Measurements from ENCODE around the gene RAB8A. TPM values are rescaled to one million over a fixed set of nuclear protein-coding genes. Genes with fewer than 3 reads are reported as not detected.

The RAB8A gene
- 61.3 TPM for polyA plus RNA-seq (2013, experiment 1 of 2)
- 61.3 TPM for polyA plus RNA-seq (2013, experiment 2 of 2)

DNA sequence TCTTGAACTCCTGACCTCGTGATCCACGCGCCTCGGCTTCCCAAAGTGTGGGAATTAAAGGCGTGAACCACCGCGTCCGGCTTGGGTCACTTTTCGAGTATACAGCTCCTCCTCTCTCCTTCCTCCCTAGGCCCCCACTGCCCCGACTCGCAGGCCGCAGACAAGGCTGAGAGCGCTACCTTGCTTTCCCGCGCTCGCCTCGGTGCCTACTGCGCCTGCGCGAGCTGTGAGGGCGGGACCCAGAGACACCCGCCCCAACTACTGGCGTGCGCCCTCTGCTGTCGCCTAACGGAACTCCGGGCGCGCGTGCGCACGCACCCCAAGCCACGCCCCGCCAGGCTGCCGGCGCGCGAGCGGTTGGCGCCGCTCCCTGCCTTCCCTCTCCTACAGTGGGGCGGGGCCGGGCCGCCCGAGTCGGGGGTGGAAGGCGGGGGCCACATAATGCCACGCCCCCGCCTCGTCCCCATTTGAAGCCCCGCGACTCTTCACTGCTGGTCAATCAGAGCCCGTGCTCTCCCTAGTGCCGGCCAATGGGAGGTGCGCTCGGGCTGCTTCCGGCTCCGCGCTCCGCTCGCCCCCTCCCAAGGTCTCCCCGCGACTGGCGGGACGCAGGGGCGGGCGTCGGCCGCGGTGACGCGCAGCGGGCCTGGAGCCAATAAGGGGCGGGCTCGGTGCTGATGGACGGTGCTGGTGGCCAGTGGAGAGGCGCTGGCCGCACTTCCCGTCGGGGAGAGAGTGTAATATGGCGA lies at the start of gene RAB8A:
Gene RAB8A, plus strand, starts transcription at position 730 of the 749 bp plus-strand sequence. Its CDS starts 13 bp downstream, at position 743.
- Histone ChIP-seq H3K4me3 (ENCODE audit: low read length) (peak within 1 kb of the TSS; percentile 86), H4K8ac (ENCODE audit: low read depth, low read length) (no peak within 1 kb of the TSS), H3K27ac (ENCODE audit: low read depth, low read length) (peak within 1 kb of the TSS; percentile 17), H2BK5ac (ENCODE audit: low read length) (no peak within 1 kb of the TSS), H3K27me3 (ENCODE audit: insufficient read depth, low read length, poor library complexity) (no peaks in the 10 kb centered on the region), H3K9ac (ENCODE audit: low read length) (peak within 1 kb of the TSS; percentile 86), H3K79me2 (ENCODE audit: control insufficient read depth, insufficient read depth, low read length) (peaks cover 28% of the 10 kb centered on the region), H3K79me1 (ENCODE audit: low read length) (peaks cover 20% of the 10 kb centered on the region), H2AK5ac (ENCODE audit: low read length) (no peak within 1 kb of the TSS), H2BK15ac (replicated peaks; ENCODE audit: low read depth) (no peak within 1 kb of the TSS), H3K4me2 (ENCODE audit: low read length) (peak within 1 kb of the TSS; percentile 55), H3K4ac (ENCODE audit: low read depth, low read length) (peak within 1 kb of the TSS; percentile 84), H2BK120ac (ENCODE audit: low read depth, low read length) (no peak within 1 kb of the TSS), H3K18ac (ENCODE audit: low read length) (peak within 1 kb of the TSS; percentile 16), H3K23ac (ENCODE audit: low read length) (no peak within 1 kb of the TSS), H4K5ac (ENCODE audit: low read length) (no peak within 1 kb of the TSS), H3K56ac (ENCODE audit: low read length) (peak within 1 kb of the TSS; percentile 94), H3K4me1 (ENCODE audit: control insufficient read depth, low read depth, low read length) (peaks cover 4% of the 10 kb centered on the region), H3K36me3 (ENCODE audit: control insufficient read depth, insufficient read depth, low read length) (no peaks in the 10 kb centered on the region)
- peak; percentile 100 for DNase-seq
- WGBS (ENCODE audit: extremely low coverage, insufficient coverage, low lambda C conversion rate) = no CpG with 5 or more reads among the region's 81 CpGs

DNA sequence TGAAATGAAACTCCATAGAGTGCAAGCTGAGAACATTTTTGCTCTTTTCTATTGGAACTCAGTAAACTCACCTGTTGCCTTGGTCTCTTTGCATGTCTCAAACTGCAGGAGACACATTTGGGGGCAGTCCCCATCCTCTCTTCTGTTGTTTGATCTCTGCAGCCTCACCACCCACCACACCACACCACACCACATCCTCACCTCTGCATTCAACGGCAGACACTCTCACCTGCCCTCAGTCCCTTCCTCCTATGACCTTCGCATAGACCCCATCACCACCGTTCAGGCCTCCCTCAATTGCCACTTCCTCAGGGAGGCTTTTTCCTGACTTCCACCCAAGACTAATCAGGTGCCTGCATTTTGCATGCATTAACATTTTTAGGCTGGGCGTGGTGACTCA lies 49.7 kb upstream of the RAB8A start:
- WGBS (ENCODE audit: extremely low coverage, insufficient coverage, low lambda C conversion rate) = no CpG with 5 or more reads among the region's 4 CpGs
- H3K56ac ChIP-seq (ENCODE audit: low read length) = no peak overlapping the region
- H3K79me2 ChIP-seq (ENCODE audit: control insufficient read depth, insufficient read depth, low read length) = no peaks in the 10 kb centered on the region
- no peak overlapping the region for H3K4ac ChIP-seq (ENCODE audit: low read depth, low read length)
- DNase-seq = no peak
- H3K18ac ChIP-seq (ENCODE audit: low read length) = no peak overlapping the region
- H3K4me1 ChIP-seq (ENCODE audit: control insufficient read depth, low read depth, low read length) = no peaks in the 10 kb centered on the region
- H3K4me2 ChIP-seq (ENCODE audit: low read length) = no peak overlapping the region
- no peak overlapping the region for H3K27ac ChIP-seq (ENCODE audit: low read depth, low read length)
- no peaks in the 10 kb centered on the region for H3K36me3 ChIP-seq (ENCODE audit: control insufficient read depth, insufficient read depth, low read length)
- no peak overlapping the region for H3K23ac ChIP-seq (ENCODE audit: low read length)
- H2AK5ac ChIP-seq (ENCODE audit: low read length) = no peak overlapping the region
- H2BK15ac ChIP-seq (replicated peaks; ENCODE audit: low read depth) = no peak overlapping the region
- no peak overlapping the region for H2BK120ac ChIP-seq (ENCODE audit: low read depth, low read length)
- H4K8ac ChIP-seq (ENCODE audit: low read depth, low read length) = no peak overlapping the region
- H3K4me3 ChIP-seq (ENCODE audit: low read length) = no peak overlapping the region
- H2BK5ac ChIP-seq (ENCODE audit: low read length) = no peak overlapping the region
- no peaks in the 10 kb centered on the region for H3K27me3 ChIP-seq (ENCODE audit: insufficient read depth, low read length, poor library complexity)
- H3K79me1 ChIP-seq (ENCODE audit: low read length) = no peaks in the 10 kb centered on the region
- H3K9ac ChIP-seq (ENCODE audit: low read length) = no peak overlapping the region
- H4K5ac ChIP-seq (ENCODE audit: low read length) = no peak overlapping the region

DNA sequence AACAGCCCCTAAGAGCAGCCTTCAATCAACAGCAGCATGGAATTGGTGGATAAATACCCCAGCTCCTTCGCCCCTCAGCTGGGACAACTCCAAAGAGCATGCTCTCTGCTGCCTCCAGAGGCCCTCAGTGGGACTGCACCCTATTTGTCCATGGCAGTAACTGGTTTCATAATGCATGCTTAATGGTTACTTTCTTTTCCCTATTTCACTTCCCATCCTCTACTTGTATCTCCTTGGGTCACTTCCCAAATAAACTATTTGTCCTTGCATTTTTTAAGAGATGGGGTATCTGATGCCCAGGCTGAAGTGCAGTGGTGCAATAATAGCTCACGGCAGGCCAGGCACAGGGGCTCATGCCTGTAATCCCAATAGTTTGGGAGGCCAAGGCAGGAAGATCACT lies 48.9 kb upstream of the RAB8A start:
- Histone ChIP-seq H2BK15ac (replicated peaks; ENCODE audit: low read depth) (no peak overlapping the region), H3K36me3 (ENCODE audit: control insufficient read depth, insufficient read depth, low read length) (no peaks in the 10 kb centered on the region), H3K18ac (ENCODE audit: low read length) (no peak overlapping the region), H4K5ac (ENCODE audit: low read length) (no peak overlapping the region), H3K79me2 (ENCODE audit: control insufficient read depth, insufficient read depth, low read length) (no peaks in the 10 kb centered on the region), H3K4ac (ENCODE audit: low read depth, low read length) (no peak overlapping the region), H3K23ac (ENCODE audit: low read length) (no peak overlapping the region), H3K4me2 (ENCODE audit: low read length) (no peak overlapping the region), H3K4me3 (ENCODE audit: low read length) (no peak overlapping the region), H3K27ac (ENCODE audit: low read depth, low read length) (no peak overlapping the region), H2AK5ac (ENCODE audit: low read length) (no peak overlapping the region), H3K27me3 (ENCODE audit: insufficient read depth, low read length, poor library complexity) (no peaks in the 10 kb centered on the region), H2BK5ac (ENCODE audit: low read length) (no peak overlapping the region), H3K4me1 (ENCODE audit: control insufficient read depth, low read depth, low read length) (no peaks in the 10 kb centered on the region), H3K9ac (ENCODE audit: low read length) (no peak overlapping the region), H3K79me1 (ENCODE audit: low read length) (no peaks in the 10 kb centered on the region), H2BK120ac (ENCODE audit: low read depth, low read length) (no peak overlapping the region), H3K56ac (ENCODE audit: low read length) (no peak overlapping the region), H4K8ac (ENCODE audit: low read depth, low read length) (no peak overlapping the region)
- WGBS (ENCODE audit: extremely low coverage, insufficient coverage, low lambda C conversion rate) = no CpG with 5 or more reads among the region's 2 CpGs
- DNase-seq = peak; percentile 66

DNA sequence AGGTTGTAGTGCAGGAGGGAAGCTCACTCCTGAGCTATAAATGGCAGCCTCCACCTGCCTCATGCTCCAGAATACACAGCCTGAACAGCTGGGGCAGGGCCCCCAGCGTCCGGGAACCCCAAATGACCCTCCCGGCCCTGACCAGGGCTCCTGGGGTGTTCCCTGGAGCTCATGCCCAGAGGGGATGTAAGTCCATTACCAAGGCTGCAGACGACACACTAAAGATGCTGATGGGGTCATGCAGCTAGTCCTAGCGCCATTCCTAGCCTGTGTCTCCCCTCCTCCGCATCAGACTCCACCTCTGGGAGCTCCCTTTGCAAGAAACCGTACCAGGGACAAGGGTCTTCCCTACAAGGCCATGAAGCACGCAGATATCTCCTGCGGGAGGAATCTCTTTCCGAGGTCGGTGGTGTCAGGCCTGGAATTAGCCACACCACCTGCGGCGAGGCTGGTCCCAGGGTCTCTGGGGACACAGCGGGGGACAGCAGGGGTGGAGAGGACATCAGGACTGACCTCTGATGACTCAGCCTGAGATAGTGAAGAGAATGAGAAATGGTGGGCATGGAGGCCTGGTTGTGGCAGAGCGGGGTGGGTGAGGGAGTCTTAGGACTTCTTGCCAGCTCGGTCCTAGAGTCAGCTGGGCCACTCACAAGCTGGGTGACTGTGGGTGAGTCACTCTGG lies 47.3 kb upstream of the RAB8A start:
- H3K27me3 ChIP-seq (ENCODE audit: insufficient read depth, low read length, poor library complexity) = no peaks in the 10 kb centered on the region
- no peaks in the 10 kb centered on the region for H3K4me1 ChIP-seq (ENCODE audit: control insufficient read depth, low read depth, low read length)
- H3K56ac ChIP-seq (ENCODE audit: low read length) = no peak overlapping the region
- no peak overlapping the region for H3K4me2 ChIP-seq (ENCODE audit: low read length)
- no peak overlapping the region for H3K18ac ChIP-seq (ENCODE audit: low read length)
- H2AK5ac ChIP-seq (ENCODE audit: low read length) = no peak overlapping the region
- no peak for DNase-seq
- H3K23ac ChIP-seq (ENCODE audit: low read length) = no peak overlapping the region
- no peak overlapping the region for H3K4ac ChIP-seq (ENCODE audit: low read depth, low read length)
- no peak overlapping the region for H3K27ac ChIP-seq (ENCODE audit: low read depth, low read length)
- no peaks in the 10 kb centered on the region for H3K36me3 ChIP-seq (ENCODE audit: control insufficient read depth, insufficient read depth, low read length)
- H3K4me3 ChIP-seq (ENCODE audit: low read length) = no peak overlapping the region
- no peak overlapping the region for H2BK15ac ChIP-seq (replicated peaks; ENCODE audit: low read depth)
- no peak overlapping the region for H2BK5ac ChIP-seq (ENCODE audit: low read length)
- WGBS (ENCODE audit: extremely low coverage, insufficient coverage, low lambda C conversion rate) = no CpG with 5 or more reads among the region's 16 CpGs
- H2BK120ac ChIP-seq (ENCODE audit: low read depth, low read length) = no peak overlapping the region
- H4K8ac ChIP-seq (ENCODE audit: low read depth, low read length) = no peak overlapping the region
- no peak overlapping the region for H3K9ac ChIP-seq (ENCODE audit: low read length)
- H4K5ac ChIP-seq (ENCODE audit: low read length) = no peak overlapping the region
- H3K79me2 ChIP-seq (ENCODE audit: control insufficient read depth, insufficient read depth, low read length) = no peaks in the 10 kb centered on the region
- H3K79me1 ChIP-seq (ENCODE audit: low read length) = no peaks in the 10 kb centered on the region

DNA sequence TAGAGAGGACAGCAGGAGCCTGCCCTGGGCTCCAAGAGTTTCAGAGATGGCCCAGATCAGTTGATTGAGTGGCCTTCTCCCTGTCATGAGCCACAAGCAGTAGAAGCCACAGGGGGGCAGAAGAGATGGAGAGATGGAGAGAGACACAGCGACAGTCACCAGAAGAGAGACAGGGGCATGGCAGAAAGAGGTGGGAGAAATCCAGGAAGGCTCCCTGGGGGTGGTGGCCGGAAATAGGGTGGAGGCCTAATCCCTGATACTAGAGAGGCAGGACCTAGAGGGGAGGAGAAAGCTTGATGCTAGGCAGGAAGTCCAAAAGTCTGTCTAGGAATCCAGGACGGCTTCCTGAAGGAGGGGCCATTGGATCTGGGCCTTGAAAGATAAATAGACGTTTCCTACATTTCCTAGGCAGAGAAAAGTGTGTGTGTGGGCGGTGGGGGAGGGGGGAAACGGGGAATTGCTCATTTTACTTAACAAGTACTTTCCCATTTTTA lies 45.0 kb upstream of the RAB8A start:
- Histone ChIP-seq H3K4me2 (ENCODE audit: low read length) (no peak overlapping the region), H2BK15ac (replicated peaks; ENCODE audit: low read depth) (no peak overlapping the region), H3K23ac (ENCODE audit: low read length) (no peak overlapping the region), H3K9ac (ENCODE audit: low read length) (no peak overlapping the region), H3K56ac (ENCODE audit: low read length) (no peak overlapping the region), H3K18ac (ENCODE audit: low read length) (no peak overlapping the region), H3K79me1 (ENCODE audit: low read length) (no peaks in the 10 kb centered on the region), H4K8ac (ENCODE audit: low read depth, low read length) (no peak overlapping the region), H3K27me3 (ENCODE audit: insufficient read depth, low read length, poor library complexity) (no peaks in the 10 kb centered on the region), H2BK5ac (ENCODE audit: low read length) (no peak overlapping the region), H3K4ac (ENCODE audit: low read depth, low read length) (no peak overlapping the region), H2BK120ac (ENCODE audit: low read depth, low read length) (no peak overlapping the region), H3K4me3 (ENCODE audit: low read length) (no peak overlapping the region), H2AK5ac (ENCODE audit: low read length) (no peak overlapping the region), H4K5ac (ENCODE audit: low read length) (no peak overlapping the region), H3K36me3 (ENCODE audit: control insufficient read depth, insufficient read depth, low read length) (no peaks in the 10 kb centered on the region), H3K79me2 (ENCODE audit: control insufficient read depth, insufficient read depth, low read length) (no peaks in the 10 kb centered on the region), H3K4me1 (ENCODE audit: control insufficient read depth, low read depth, low read length) (no peaks in the 10 kb centered on the region), H3K27ac (ENCODE audit: low read depth, low read length) (no peak overlapping the region)
- no CpG with 5 or more reads among the region's 6 CpGs for WGBS (ENCODE audit: extremely low coverage, insufficient coverage, low lambda C conversion rate)
- DNase-seq = no peak

Data from mesendoderm (in vitro differentiated cells).